Measurements from ENCODE around the gene JMJD8.

JMJD8 gene

DNA sequence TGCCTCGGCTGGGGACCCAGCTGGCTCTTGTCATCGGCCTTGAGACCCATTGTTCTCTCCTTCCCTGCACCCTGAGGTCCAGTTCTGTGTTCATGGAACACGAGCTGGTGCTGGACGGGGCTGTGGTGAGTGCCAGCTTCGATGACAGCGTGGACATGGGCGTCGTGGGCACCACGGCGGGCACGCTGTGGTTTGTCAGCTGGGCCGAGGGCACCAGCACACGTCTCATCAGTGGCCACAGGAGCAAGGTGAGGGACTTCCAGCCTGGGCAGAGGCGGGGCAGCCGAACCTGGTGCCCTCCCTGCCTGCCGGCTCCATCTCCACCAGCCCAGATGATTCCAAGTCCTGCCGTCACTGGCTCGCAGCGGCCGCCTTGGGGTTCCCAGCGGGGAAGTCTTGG lies 21.5 kb downstream of the JMJD8 start:
- TF ChIP-seq, protein P1, sequence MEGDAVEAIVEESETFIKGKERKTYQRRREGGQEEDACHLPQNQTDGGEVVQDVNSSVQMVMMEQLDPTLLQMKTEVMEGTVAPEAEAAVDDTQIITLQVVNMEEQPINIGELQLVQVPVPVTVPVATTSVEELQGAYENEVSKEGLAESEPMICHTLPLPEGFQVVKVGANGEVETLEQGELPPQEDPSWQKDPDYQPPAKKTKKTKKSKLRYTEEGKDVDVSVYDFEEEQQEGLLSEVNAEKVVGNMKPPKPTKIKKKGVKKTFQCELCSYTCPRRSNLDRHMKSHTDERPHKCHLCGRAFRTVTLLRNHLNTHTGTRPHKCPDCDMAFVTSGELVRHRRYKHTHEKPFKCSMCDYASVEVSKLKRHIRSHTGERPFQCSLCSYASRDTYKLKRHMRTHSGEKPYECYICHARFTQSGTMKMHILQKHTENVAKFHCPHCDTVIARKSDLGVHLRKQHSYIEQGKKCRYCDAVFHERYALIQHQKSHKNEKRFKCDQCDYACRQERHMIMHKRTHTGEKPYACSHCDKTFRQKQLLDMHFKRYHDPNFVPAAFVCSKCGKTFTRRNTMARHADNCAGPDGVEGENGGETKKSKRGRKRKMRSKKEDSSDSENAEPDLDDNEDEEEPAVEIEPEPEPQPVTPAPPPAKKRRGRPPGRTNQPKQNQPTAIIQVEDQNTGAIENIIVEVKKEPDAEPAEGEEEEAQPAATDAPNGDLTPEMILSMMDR (conservative IDR thresholded peaks at IDR 0.05): no peak
- no peak overlapping the region for H3K27ac ChIP-seq

DNA sequence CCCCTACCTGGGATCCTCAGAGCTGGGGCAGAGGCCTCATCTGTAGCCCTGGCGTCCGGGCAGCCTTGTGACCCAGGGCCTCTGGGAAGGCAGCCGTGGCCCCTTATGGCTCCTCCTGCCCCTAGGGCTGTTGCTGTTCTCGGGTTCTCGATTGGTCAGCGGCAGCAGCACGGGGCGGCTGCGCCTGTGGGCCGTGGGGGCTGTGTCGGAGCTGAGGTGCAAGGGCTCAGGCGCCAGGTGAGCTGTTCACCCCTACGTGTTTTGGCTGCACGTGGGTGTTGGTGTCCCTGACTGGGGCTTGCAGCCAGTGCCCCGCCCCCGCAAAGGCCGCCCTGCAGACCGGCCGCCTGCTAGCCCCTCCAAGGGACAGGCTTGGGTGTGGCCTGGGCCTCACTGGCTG lies 22.0 kb downstream of the JMJD8 start:
- TF ChIP-seq, protein P1 (conservative IDR thresholded peaks at IDR 0.05): no peak
- peak overlapping the region; percentile 81 for H3K27ac ChIP-seq

DNA sequence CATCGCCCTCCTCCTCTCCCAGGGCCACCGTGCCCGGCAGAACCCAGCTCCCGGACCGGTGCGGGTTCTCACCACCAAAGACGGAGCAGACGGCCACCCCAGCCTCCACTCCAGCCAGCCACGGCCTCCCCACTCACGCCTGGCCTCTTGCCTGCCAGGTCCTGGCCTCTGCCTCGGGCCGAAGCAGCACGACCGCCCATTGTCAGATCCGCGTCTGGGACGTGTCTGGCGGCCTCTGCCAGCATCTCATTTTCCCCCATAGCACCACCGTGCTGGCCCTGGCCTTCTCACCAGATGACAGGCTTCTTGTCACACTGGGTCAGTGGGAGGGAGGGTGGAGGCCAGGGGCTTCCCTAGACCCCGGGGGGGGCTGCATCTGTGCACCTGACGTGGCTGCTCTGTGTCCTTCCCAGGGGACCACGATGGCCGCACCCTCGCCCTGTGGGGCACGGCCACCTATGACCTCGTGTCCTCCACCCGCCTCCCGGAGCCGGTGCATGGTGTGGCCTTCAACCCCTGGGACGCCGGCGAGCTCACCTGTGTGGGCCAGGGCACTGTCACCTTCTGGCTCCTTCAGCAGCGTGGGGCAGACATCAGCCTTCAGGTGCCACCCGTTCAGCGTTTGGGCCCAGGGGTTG lies 22.8 kb downstream of the JMJD8 start:
- TF ChIP-seq, protein P1 (conservative IDR thresholded peaks at IDR 0.05): no peak

GRCh38 chr16:660459-661183 lies 23.5 kb downstream of the JMJD8 start:
- H3K27ac ChIP-seq: peak overlapping the region; percentile 81
- TF ChIP-seq, protein P1 (conservative IDR thresholded peaks at IDR 0.05): peak; percentile 58

More for the DNA sequence above, 22.8 kb downstream of the JMJD8 start:
- peak overlapping the region; percentile 81 for H3K27ac ChIP-seq

- H3K27ac ChIP-seq: peak overlapping the region; percentile 81
- TF ChIP-seq, protein P1 (conservative IDR thresholded peaks at IDR 0.05): no peak
Measured at GRCh38 chr16:660132-660458, 24.0 kb downstream of the JMJD8 start.

- TF ChIP-seq, protein P1 (conservative IDR thresholded peaks at IDR 0.05): no peak
- peak overlapping the region; percentile 81; the same call in 1 of the 2 replicates for H3K27ac ChIP-seq
Measured at GRCh38 chr16:659618-660017, 24.5 kb downstream of the JMJD8 start.

DNA sequence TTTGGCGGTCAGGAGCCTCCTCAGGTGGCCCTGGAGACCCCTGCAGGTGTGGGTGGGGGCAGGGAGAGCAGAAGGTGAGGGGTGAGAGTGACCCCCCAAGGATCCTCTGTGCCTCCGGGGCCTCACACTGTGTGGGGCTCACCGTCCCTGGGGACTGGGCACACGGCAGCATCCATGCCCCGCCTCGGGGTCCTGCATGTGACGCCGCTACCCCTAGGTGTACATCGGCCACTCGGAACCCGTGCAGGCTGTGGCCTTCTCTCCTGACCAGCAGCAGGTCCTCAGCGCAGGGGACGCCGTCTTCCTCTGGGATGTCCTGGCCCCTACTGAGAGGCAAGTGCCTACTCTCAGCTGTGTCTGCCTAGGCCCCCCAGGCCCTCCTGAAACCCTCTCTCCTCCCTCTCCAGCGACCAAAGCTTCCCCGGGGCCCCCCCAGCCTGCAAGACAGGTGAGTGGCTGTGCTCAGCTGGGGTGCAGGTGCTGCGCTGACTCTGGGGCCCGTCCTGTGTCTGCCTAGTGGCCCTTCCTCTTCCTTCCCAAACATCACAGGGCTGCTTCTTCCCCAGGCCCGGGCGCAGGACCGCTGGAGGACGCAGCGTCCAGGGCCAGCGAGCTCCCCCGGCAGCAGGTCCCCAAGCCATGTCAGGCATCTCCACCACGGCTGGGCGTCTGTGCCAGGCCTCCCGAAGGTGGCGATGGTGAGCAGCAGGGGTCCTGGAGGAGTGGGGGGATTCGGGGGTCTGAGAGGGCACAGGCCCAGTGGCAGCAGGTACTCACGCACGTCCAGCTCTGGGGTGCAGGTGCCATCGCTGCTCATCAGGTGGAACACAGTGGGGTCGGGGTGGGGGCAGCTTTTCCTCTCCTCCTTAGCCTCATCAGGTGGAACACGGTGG lies 25.2 kb downstream of the JMJD8 start:
- TF ChIP-seq, protein P1 (conservative IDR thresholded peaks at IDR 0.05): no peak; the same call in 1 of the 2 replicates
- no peak overlapping the region for H3K27ac ChIP-seq

Measured in VCaP (cell line).